GM12891 (cell line): ENCODE results near the gene LRRC15.

Source experiments
- DNase-seq: peaks from one replicate; pipeline ENCODE4 v3.0.0; 2011; ENCODE audit warnings: low spot score; ENCODE audit not compliant: insufficient read length
- FAIRE-seq: peaks from 2 replicates; lab custom pipeline; 2011; peaks lifted over from hg19 to GRCh38; lab: Jason Lieb, UNC
- PAX5 ChIP-seq: IDR thresholded peaks from 2 replicates; pipeline ENCODE4 v1.6.1; 2011; ENCODE audit warnings: low read length, moderate library complexity, mild to moderate bottlenecking; ENCODE audit not compliant: insufficient read depth, severe bottlenecking
- POLR2A ChIP-seq: IDR thresholded peaks from 2 replicates; pipeline ENCODE4 v1.6.1; 2011; ENCODE audit warnings: low read depth, low read length, control low read depth
- POLR2AphosphoS5 ChIP-seq: IDR thresholded peaks from 2 replicates; pipeline ENCODE4 v1.6.1; 2011; ENCODE audit warnings: low read depth, low read length, control low read depth
- POU2F2 ChIP-seq: IDR thresholded peaks from 2 replicates; pipeline ENCODE4 v1.6.1; 2011; ENCODE audit warnings: low read depth, mild to moderate bottlenecking, control low read depth, low read length, moderate library complexity
- SPI1 ChIP-seq: IDR thresholded peaks from 2 replicates; pipeline ENCODE4 v1.6.1; 2011; ENCODE audit warnings: low read depth, low read length, control low read depth
- TAF1 ChIP-seq: IDR thresholded peaks from 2 replicates; pipeline ENCODE4 v1.6.1; 2011; ENCODE audit warnings: low read depth, low read length, control low read depth

Gene LRRC15

GRCh38 chr3:194386648-194387047, 17.1 kb upstream of the LRRC15 start:
- no peak for TF ChIP-seq SPI1
- no peak for TF ChIP-seq PAX5
- TF ChIP-seq POU2F2 = no peak
- TF ChIP-seq POLR2A = no peak
- TF ChIP-seq TAF1 = no peak
- TF ChIP-seq POLR2AphosphoS5 = no peak
- no peak for FAIRE-seq

GRCh38 chr3:194386066-194386465, 16.5 kb upstream of the LRRC15 start:
- no peak for DNase-seq

More at GRCh38 chr3:194386648-194387047, 17.1 kb upstream of the LRRC15 start:
- no peak for DNase-seq

GRCh38 chr3:194384569-194385001, 15.0 kb upstream of the LRRC15 start:
- no peak for FAIRE-seq
- TF ChIP-seq PAX5 = no peak
- no peak for TF ChIP-seq POU2F2
- no peak for TF ChIP-seq SPI1
- no peak for TF ChIP-seq POLR2AphosphoS5
- no peak for TF ChIP-seq POLR2A
- TF ChIP-seq TAF1 = no peak
- DNase-seq = no peak

More at GRCh38 chr3:194386066-194386465, 16.5 kb upstream of the LRRC15 start:
- TF ChIP-seq POLR2AphosphoS5 (no peak), POU2F2 (no peak)
- FAIRE-seq = no peak

DNA sequence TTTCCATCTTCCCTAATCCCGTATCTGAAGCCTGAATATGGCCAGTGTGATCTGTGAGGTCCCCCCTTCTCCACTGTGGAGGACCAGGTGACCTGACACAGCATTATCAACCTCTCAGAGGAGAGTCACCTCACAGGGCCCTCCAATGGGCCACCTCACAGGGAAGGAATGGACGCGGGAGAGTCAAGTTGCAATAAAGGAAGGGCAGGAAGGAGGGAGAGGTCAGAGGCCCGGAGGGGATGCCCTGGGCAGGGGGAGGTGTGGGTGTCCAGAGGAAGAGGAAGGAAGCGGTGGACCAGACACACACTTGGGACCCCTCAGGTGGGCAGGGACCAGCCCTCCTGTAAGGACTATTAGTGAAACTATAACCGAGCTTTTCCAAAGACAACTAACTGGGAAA, 14.6 kb upstream of the LRRC15 start:
- DNase-seq (no peak), FAIRE-seq (no peak)
- TF ChIP-seq PAX5 (no peak), POU2F2 (no peak), TAF1 (no peak), POLR2A (no peak), POLR2AphosphoS5 (no peak), SPI1 (no peak)

DNA sequence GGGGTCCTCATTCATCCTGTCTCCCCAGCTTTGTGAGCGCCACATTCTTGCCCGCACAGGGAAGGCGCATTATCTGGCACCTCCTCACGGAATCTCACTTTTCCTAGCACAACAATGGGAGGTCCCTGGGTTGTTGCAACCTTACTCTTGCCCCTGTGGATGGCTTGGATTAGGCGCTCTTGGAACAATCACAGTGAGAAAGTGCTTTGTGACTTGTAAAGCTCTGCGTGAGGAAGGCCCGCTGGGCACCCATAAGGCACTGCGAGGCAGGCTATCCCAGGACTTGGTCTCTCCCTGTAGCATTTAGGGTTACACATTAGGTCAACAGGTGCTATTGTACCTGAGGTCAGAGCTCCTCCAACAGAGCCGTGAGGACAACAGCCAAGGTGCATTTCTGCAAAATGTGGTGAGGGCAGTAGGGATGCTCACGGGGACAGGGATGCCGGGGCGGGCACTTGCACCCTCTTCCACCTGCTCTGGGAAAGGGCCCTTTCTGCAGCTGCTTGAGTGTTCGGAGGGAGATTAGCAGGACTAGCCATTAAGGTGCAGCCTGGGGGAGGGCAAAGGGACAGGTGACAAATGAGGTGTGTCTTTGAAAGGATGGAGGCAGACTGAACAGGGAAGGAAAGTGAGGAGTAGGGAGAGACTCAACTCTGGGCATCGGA, 13.9 kb upstream of the LRRC15 start:
- FAIRE-seq (no peak), DNase-seq (no peak)
- TF ChIP-seq POLR2A (no peak), TAF1 (no peak), POU2F2 (no peak), PAX5 (no peak), POLR2AphosphoS5 (no peak), SPI1 (no peak)

- DNase-seq = no peak
- FAIRE-seq = no peak
- TF ChIP-seq SPI1 = no peak
- TF ChIP-seq POU2F2 = no peak
- no peak for TF ChIP-seq POLR2A
- no peak for TF ChIP-seq POLR2AphosphoS5
- no peak for TF ChIP-seq PAX5
- no peak for TF ChIP-seq TAF1
These were observed 13.3 kb upstream of the LRRC15 start for GRCh38 chr3:194382892-194383223.

GRCh38 chr3:194382196-194382891, 12.8 kb upstream of the LRRC15 start:
- DNase-seq (no peak), FAIRE-seq (no peak)
- TF ChIP-seq POU2F2 (no peak), SPI1 (no peak), POLR2A (no peak), PAX5 (no peak), TAF1 (no peak), POLR2AphosphoS5 (no peak)

DNA sequence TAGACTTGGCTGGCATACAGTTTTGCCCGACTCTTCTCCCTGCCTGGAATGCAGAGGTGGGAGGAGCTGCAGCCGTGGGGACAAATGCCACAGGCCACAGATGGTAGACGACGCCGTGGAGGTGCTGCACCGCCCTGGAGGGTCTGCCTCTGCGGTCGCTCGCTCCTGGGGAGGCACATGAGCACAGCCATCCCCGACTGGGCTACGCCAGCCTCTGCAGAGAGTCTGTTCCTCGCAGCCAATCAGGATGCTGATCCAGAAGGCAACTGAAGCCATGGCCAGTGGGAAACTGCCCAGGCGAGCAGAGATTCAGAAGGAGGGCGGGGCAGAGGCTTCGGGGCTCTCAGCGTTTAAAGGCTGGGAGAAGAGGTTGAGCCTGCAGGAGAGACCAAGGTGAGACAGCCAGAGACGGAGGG, 11.9 kb upstream of the LRRC15 start:
- no peak for FAIRE-seq
- TF ChIP-seq POLR2A (no peak), POLR2AphosphoS5 (no peak), POU2F2 (no peak), TAF1 (no peak)
- DNase-seq = no peak

- no peak for TF ChIP-seq POLR2AphosphoS5
- TF ChIP-seq POU2F2 = no peak
- TF ChIP-seq SPI1 = no peak
- TF ChIP-seq PAX5 = no peak
- no peak for TF ChIP-seq POLR2A
- TF ChIP-seq TAF1 = no peak
- FAIRE-seq (no peak), DNase-seq (no peak)
These were observed 10.8 kb upstream of the LRRC15 start for GRCh38 chr3:194380326-194380725.

DNA sequence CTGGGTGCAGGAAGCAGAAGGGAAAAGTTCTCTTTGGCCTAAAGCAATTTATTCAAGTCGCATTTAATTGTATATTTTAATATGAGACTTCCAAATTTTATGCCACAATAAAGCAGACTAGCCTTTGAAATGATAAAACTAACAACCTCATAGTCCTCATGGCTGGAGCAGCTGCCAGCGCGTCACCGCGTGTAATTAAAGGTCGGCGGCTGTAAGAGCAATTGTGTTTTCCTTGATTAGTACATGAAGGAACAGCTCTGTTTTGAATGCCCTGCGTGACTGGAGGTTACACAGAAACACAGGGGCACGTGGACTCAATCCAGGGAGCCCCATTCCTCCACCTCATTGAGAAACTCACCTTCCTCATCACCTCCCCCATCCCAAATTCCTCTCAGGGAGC, 10.1 kb upstream of the LRRC15 start:
- FAIRE-seq = no peak
- TF ChIP-seq TAF1 (no peak), PAX5 (no peak), POLR2A (no peak), POLR2AphosphoS5 (no peak), SPI1 (no peak), POU2F2 (no peak)
- no peak for DNase-seq

DNA sequence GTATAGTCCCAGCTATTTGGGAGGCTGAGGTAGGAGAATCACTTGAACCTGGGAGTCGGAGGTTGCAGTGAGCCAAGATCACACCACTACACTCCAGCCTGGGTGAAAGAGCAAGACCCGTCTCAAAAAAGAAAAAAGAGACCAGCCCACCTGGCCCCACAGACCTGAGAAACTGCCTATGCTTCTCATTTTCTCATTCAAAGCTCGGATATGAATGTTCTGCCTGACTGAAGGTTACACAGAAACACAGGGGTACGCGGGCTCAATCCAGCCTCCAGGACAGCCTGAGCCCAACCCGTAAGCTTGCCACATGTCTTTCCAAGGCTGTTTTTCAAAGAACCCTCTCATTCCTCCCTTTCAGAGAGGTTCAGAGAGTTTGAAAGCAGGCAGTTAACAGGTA, 9.7 kb upstream of the LRRC15 start:
- no peak for DNase-seq
- TF ChIP-seq SPI1 (no peak), POLR2AphosphoS5 (no peak), POLR2A (no peak), PAX5 (no peak), POU2F2 (no peak), TAF1 (no peak)
- no peak for FAIRE-seq
